NCI-H2196 treated with DMSO at 0.1 percent for 48 hours (cell line): ENCODE data around the gene LCN2.

Source experiments
- DNase-seq: peaks from one replicate; lab custom pipeline; 2025; ENCODE audit not compliant: unreplicated experiment; lab: John Stamatoyannopoulos, UW

Gene LCN2

GRCh38 chr9:128148509-128149000, 698 bp upstream of the LCN2 start:
- no peak for DNase-seq

GRCh38 chr9:128149951-128150593, 819 bp downstream of the LCN2 start:
- no peak for DNase-seq

GRCh38 chr9:128150594-128151308, 1.5 kb downstream of the LCN2 start:
- DNase-seq, result no peak

- DNase-seq, result no peak
These were observed 2.3 kb downstream of the LCN2 start for GRCh38 chr9:128151309-128152132.

GRCh38 chr9:128152133-128153059, 3.1 kb downstream of the LCN2 start:
- DNase-seq, result no peak

- no peak for DNase-seq
These were observed 4.0 kb downstream of the LCN2 start for GRCh38 chr9:128153060-128153946.

GRCh38 chr9:128153947-128154695, 4.9 kb downstream of the LCN2 start:
- no peak for DNase-seq

- no peak for DNase-seq
These were observed 6.7 kb downstream of the LCN2 start for GRCh38 chr9:128155736-128156500.

GRCh38 chr9:128159522-128159783, 10.2 kb downstream of the LCN2 start:
- DNase-seq, result no peak

- peak; percentile 85 for DNase-seq
These were observed 10.7 kb downstream of the LCN2 start, which contains the start of gene BBLN for GRCh38 chr9:128159784-128160602. BBLN (plus strand) TSS chr9:128160265; CDS start chr9:128160408, 143 bp downstream.

GRCh38 chr9:128160603-128160987, 11.3 kb downstream of the LCN2 start:
- DNase-seq, result no peak

GRCh38 chr9:128161215-128161902, 12.1 kb downstream of the LCN2 start:
- DNase-seq, result no peak

- no peak for DNase-seq
These were observed 13.2 kb downstream of the LCN2 start for GRCh38 chr9:128162215-128163026.

- no peak for DNase-seq
These were observed 13.8 kb downstream of the LCN2 start for GRCh38 chr9:128163027-128163515.

- no peak for DNase-seq
These were observed 14.5 kb downstream of the LCN2 start for GRCh38 chr9:128163523-128164306.
